NT2/D1 (cell line): ENCODE results near the gene CACNA1I.

Source experiments
- SUZ12 ChIP-seq: IDR thresholded peaks from 2 replicates; pipeline ENCODE4 v1.6.1; 2011; ENCODE audit not compliant: insufficient read length, insufficient read depth; ENCODE audit errors: extremely low read depth
- YY1 ChIP-seq: IDR thresholded peaks from 2 replicates; pipeline ENCODE4 v1.6.1; 2011; ENCODE audit not compliant: insufficient read length, insufficient read depth
- ZNF274 ChIP-seq: IDR thresholded peaks from 2 replicates; pipeline ENCODE4 v1.6.1; 2011; ENCODE audit warnings: mild to moderate bottlenecking, low read depth, low read length

- TF ChIP-seq SUZ12 = no peak
- no peak for TF ChIP-seq YY1
- TF ChIP-seq ZNF274 = no peak
These were observed 94.1 kb downstream of the CACNA1I start for GRCh38 chr22:39664485-39665200.
